Smooth muscle cell (in vitro differentiated cells): ENCODE measurements around the gene DCAF7. TPM values are rescaled to one million over a fixed set of nuclear protein-coding genes. Genes with fewer than 3 reads are reported as not detected.

Experiments
- DNase-seq: peaks from one replicate; lab custom pipeline; 2025; ENCODE audit not compliant: unreplicated experiment; lab: John Stamatoyannopoulos, UW
- H2AFZ ChIP-seq: fragments of 200-600 bp; sonication (generic); 2 replicates; pipeline ENCODE4 v1.6.0; 2016; ENCODE audit warnings: antibody characterized with exemption, low read depth, mild to moderate bottlenecking
- H3F3A ChIP-seq: fragments of 200-600 bp; sonication (generic); 2 replicates; pipeline ENCODE4 v1.6.0; 2017; ENCODE audit warnings: antibody characterized with exemption, low read depth
- H3K27ac ChIP-seq: fragments of 200-600 bp; sonication (generic); 2 replicates; pipeline ENCODE4 v1.5.1; 2016; ENCODE audit warnings: low read depth, mild to moderate bottlenecking
- H3K27me3 ChIP-seq: fragments of 200-600 bp; sonication (generic); 2 replicates; pipeline ENCODE4 v1.6.1; 2016; ENCODE audit warnings: low read depth, mild to moderate bottlenecking
- H3K36me3 ChIP-seq: fragments of 200-600 bp; sonication (generic); 2 replicates; pipeline ENCODE4 v1.5.1; 2016; ENCODE audit warnings: low read depth
- H3K4me1 ChIP-seq: fragments of 200-600 bp; sonication (generic); 2 replicates; pipeline ENCODE4 v1.5.1; 2016; ENCODE audit warnings: low read depth
- H3K4me2 ChIP-seq: fragments of 200-600 bp; sonication (generic); 2 replicates; pipeline ENCODE4 v1.6.0; 2016; ENCODE audit warnings: mild to moderate bottlenecking
- H3K4me3 ChIP-seq: fragments of 200-600 bp; sonication (generic); 2 replicates; pipeline ENCODE4 v1.5.1; 2016; ENCODE audit warnings: mild to moderate bottlenecking
- H3K79me2 ChIP-seq: fragments of 200-600 bp; sonication (generic); 2 replicates; pipeline ENCODE4 v1.6.0; 2016; ENCODE audit warnings: low read depth, mild to moderate bottlenecking
- H3K9ac ChIP-seq: fragments of 200-600 bp; sonication (generic); 2 replicates; pipeline ENCODE4 v1.6.0; 2016; ENCODE audit warnings: low read depth
- H3K9me3 ChIP-seq: fragments of 200-600 bp; sonication (generic); replicated peaks from 2 replicates; pipeline ENCODE4 v1.5.1; 2016; ENCODE audit warnings: low read depth
- H4K20me1 ChIP-seq: fragments of 200-600 bp; sonication (generic); 2 replicates; pipeline ENCODE4 v1.6.0; 2016; ENCODE audit warnings: low read depth
- CTCF ChIP-seq: fragments of 200-600 bp; sonication (generic); IDR thresholded peaks from 2 replicates; pipeline ENCODE4 v1.5.1; 2017; ENCODE audit warnings: borderline replicate concordance, mild to moderate bottlenecking, antibody characterized with exemption; ENCODE audit not compliant: insufficient read depth, poor library complexity, severe bottlenecking
- WGBS: methylation state at CpG from one replicate; pipeline ENCODE4 v1.1.7; 2016; ENCODE audit warnings: low lambda C conversion rate; 5-methylcytosine and 5-hydroxymethylcytosine counted together
- polyA plus RNA-seq: library from polyadenylated mRNA; unstranded; fragments of >200 nt; fragmentation: Nextera tagmentation; extraction: Ambion mirVana; gene quantifications from 2 replicates; pipeline ENCODE4 v1.2.1, GENCODE V29; 2016
- total RNA-seq: library from RNA; depleted of rRNA; stranded (reverse); fragments of >200 nt; gene quantifications from 2 replicates; pipeline ENCODE4 v1.2.3, GENCODE V29; 2014

Gene DCAF7
- total and polyA plus RNA-seq, 2 experiments from 2014 or later, result 36.8 to 50.2 TPM

GRCh38 chr17:63535640-63536039, 14.6 kb upstream of the DCAF7 start:
- H3K4me1 ChIP-seq, result no peaks in the 10 kb centered on the region
- H3K9ac ChIP-seq, result no peak overlapping the region
- H3F3A ChIP-seq, result no peaks in the 10 kb centered on the region
- H2AFZ ChIP-seq, result no peak overlapping the region
- no peaks in the 10 kb centered on the region for H3K79me2 ChIP-seq
- H4K20me1 ChIP-seq, result no peaks in the 10 kb centered on the region
- no peaks in the 10 kb centered on the region for H3K9me3 ChIP-seq
- no peak for TF ChIP-seq CTCF
- peaks cover 22% of the 10 kb centered on the region for H3K27me3 ChIP-seq
- WGBS, result 96% methylated on average over 24 of the region's 24 CpGs
- no peaks in the 10 kb centered on the region for H3K36me3 ChIP-seq
- H3K4me3 ChIP-seq, result no peak overlapping the region
- H3K27ac ChIP-seq, result no peak overlapping the region
- H3K4me2 ChIP-seq, result no peak overlapping the region
- no peak for DNase-seq

GRCh38 chr17:63537001-63537400, 13.3 kb upstream of the DCAF7 start:
- no peak for DNase-seq
- Histone ChIP-seq H3K4me2 (no peak overlapping the region), H3K9ac (no peak overlapping the region), H3K27ac (no peak overlapping the region), H3K36me3 (no peaks in the 10 kb centered on the region), H3K27me3 (peaks cover 22% of the 10 kb centered on the region), H3K4me1 (no peaks in the 10 kb centered on the region), H2AFZ (no peak overlapping the region), H4K20me1 (no peaks in the 10 kb centered on the region), H3K79me2 (no peaks in the 10 kb centered on the region), H3K9me3 (no peaks in the 10 kb centered on the region), H3K4me3 (no peak overlapping the region), H3F3A (no peaks in the 10 kb centered on the region)
- WGBS, result 77% methylated on average over 4 of the region's 4 CpGs
- no peak for TF ChIP-seq CTCF

GRCh38 chr17:63537991-63538692, 12.1 kb upstream of the DCAF7 start:
- Histone ChIP-seq H3F3A (no peaks in the 10 kb centered on the region), H3K36me3 (no peaks in the 10 kb centered on the region), H3K9ac (no peak overlapping the region), H4K20me1 (no peaks in the 10 kb centered on the region), H3K4me3 (no peak overlapping the region), H3K79me2 (no peaks in the 10 kb centered on the region), H3K27me3 (peaks cover 22% of the 10 kb centered on the region), H3K4me2 (no peak overlapping the region), H3K27ac (no peak overlapping the region), H3K9me3 (no peaks in the 10 kb centered on the region), H2AFZ (no peak overlapping the region), H3K4me1 (no peaks in the 10 kb centered on the region)
- DNase-seq, result no peak
- TF ChIP-seq CTCF, result no peak
- 57% methylated on average over 49 of the region's 62 CpGs for WGBS
